Measurements from ENCODE around the gene ARHGEF2. TPM values are rescaled to one million over a fixed set of nuclear protein-coding genes. Genes with fewer than 3 reads are reported as not detected.

Gene ARHGEF2
- total and polyA plus RNA-seq, 9 of the 15 experiments (the other 6 are each of a cell fraction or from before 2014, with no cell fraction given), result 7.1 to 162 (median 62.2) TPM

DNA sequence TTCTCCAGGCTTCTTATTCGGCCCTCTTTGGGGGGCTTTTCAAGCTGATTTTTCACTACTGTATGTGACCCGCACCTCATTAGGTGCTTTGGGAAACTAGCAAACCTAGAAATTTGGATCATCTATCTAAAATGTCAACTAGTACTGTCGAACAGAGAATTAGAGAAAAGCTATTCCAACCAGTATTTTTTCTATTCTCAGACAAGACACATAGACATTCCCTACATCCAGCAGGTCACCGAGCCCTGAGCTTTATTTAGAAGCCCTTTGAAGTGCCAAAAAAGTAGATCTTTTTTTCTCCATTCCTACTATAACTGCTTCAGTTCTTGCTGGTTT, 42.7 kb upstream of the ARHGEF2 start:
- H2AFZ ChIP-seq (ENCODE audit: low read depth, low read length), result peak overlapping the region; percentile 96
- no peak for FAIRE-seq
- intact Hi-C loops (cut with micrococcal nuclease), result no loop called here
- DNase-seq (ENCODE audit: extremely low read depth in 1 of 4, low spot score in 3 of 4), result peak in 1 of 4 experiments; percentile 10
- ATAC-seq, result no peak
- H3K4me1 ChIP-seq (replicated peaks in 1 of 2; ENCODE audit: control insufficient read depth in 2 of 2, insufficient read depth in 2 of 2, low read length in 2 of 2), result peaks cover 10% of the 10 kb centered on the region in 2 experiments; a peak in 4 of 5 replicates
- CTCF ChIA-PET (ENCODE audit: low intra/inter-chr PET ratio), result no interaction called here
- H4K20me1 ChIP-seq (replicated peaks; ENCODE audit: control insufficient read depth, insufficient read depth, low read length), result no peaks in the 10 kb centered on the region
- H3K4me2 ChIP-seq (ENCODE audit: insufficient read depth, low read length), result peak overlapping the region; percentile 89
- peaks cover 26% of the 10 kb centered on the region for H3K79me2 ChIP-seq (ENCODE audit: control insufficient read depth, insufficient read depth, low read length)
- H3K4me3 ChIP-seq, result peak overlapping the region; percentile 72
- peaks cover 34% of the 10 kb centered on the region; the same call in 2 of the 3 replicates for H3K36me3 ChIP-seq (ENCODE audit: control insufficient read depth, insufficient read depth, low read length)
- H3K27me3 ChIP-seq (ENCODE audit: control insufficient read depth in 2 of 2, insufficient read depth in 2 of 2, low read length in 2 of 2), result no peaks in the 10 kb centered on the region
- no peaks in the 10 kb centered on the region for H3K9me3 ChIP-seq (replicated peaks; ENCODE audit: control insufficient read depth, insufficient read depth, low read depth, low read length)
- 5% methylated on average over 4 of the region's 4 CpGs for WGBS (ENCODE audit: insufficient coverage, low coverage, missing lambda C conversion rate)
- TF ChIP-seq GABPA (tag; conservative IDR thresholded peaks at IDR 0.05; ENCODE audit: low read depth) (peak; percentile 81), ZBTB17 (CRISPR knock-in tag; IDR thresholded peaks at IDR 0.05) (no peak)
- H3K9ac ChIP-seq (ENCODE audit: insufficient read depth in 1 of 2, low read depth in 2 of 2, low read length in 2 of 2), result peak overlapping the region; percentile 78 to 93; a peak in 3 of 4 replicates
- POLR2A ChIA-PET, result interaction anchor here (0.6 to 1.6 kb wide), 11 partner anchors 7 to 474 kb away, joined by 3 to 10 read pairs (median 3); partner anchors contain the start of genes GLMP and KHDC4
- no peaks in the 10 kb centered on the region for H3K9me1 ChIP-seq (ENCODE audit: control insufficient read depth, insufficient read depth, low read length)
- in situ Hi-C loops (cut with MboI), result no loop called here
- peak overlapping the region; percentile 47 for H3K27ac ChIP-seq (ENCODE audit: extremely low read depth, low read depth, low read length)
- no TSS peak for BruUV-seq (replicated peaks)

DNA sequence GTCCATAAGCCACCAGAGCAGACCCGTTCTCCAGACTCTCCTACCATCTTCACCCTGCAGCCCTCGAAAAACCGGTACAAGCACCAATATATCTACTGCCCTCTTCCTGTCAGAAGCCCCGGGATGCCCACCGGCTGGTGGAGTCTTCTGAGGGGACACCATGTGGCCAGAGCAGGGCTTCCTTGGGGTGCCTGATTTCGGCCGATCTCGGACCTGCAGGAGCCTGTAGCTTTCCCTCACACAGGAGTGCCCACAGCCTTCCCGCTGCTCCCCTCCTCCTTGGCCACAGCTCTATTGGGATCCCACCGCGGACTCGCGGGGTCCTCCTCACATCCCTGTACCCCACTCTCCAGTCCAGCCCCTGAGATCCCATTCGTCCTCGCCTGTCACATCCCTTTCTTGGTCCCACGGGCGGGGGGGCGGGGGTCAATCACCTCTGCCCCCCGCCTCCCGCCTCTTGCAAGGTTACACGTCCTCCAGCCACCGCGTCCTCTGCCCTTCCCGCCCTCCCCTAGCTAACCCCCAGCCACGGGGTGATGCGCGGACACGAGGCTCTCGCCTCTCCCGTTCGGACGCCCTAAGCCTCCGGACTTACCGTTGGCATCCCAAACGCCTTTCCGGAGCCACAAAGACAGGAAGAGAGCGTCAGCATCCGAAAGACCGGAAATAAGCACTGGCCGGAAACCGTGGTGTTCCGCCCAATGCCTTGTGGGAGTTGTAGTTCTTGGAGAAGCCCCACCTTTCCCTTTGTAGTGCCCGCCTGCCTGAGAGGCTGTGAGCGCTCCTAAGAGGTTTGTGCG, 42.1 kb upstream of the ARHGEF2 start, which contains the start of gene SSR2:
Gene SSR2, minus strand, starts transcription at position 659 of the 800 bp plus-strand sequence. CDS start 784 bp downstream, outside the sequence.
- CTCF ChIA-PET (ENCODE audit: low intra/inter-chr PET ratio), result no interaction called here
- POLR2A ChIA-PET, result interaction anchor here (0.6 to 1.9 kb wide), 14 partner anchors 8 to 558 kb away, joined by 3 to 10 read pairs (median 3); partner anchors contain the start of gene GLMP
- TF ChIP-seq ZNF124 (CRISPR knock-in tag; IDR thresholded peaks at IDR 0.05) (no peak), FOXK1 (CRISPR knock-in tag; IDR thresholded peaks at IDR 0.05; ENCODE audit: borderline replicate concordance) (no peak), TEAD4 (IDR thresholded peaks at IDR 0.05; ENCODE audit: low read length) (no peak), TEAD4 (CRISPR knock-in tag; IDR thresholded peaks at IDR 0.05; ENCODE audit: borderline replicate concordance) (no peak), BRF1 (IDR thresholded peaks at IDR 0.05; ENCODE audit: borderline replicate concordance, extremely low read depth, insufficient read length) (no peak), SRF (CRISPR knock-in tag; IDR thresholded peaks at IDR 0.05) (no peak), ZNF146 (CRISPR knock-in tag; IDR thresholded peaks at IDR 0.05; ENCODE audit: unreplicated experiment) (no peak), ZNF239 (CRISPR knock-in tag; IDR thresholded peaks at IDR 0.05) (no peak), ZFPM2 (CRISPR knock-in tag; IDR thresholded peaks at IDR 0.05) (no peak)
- TF ChIP-seq, protein P1, sequence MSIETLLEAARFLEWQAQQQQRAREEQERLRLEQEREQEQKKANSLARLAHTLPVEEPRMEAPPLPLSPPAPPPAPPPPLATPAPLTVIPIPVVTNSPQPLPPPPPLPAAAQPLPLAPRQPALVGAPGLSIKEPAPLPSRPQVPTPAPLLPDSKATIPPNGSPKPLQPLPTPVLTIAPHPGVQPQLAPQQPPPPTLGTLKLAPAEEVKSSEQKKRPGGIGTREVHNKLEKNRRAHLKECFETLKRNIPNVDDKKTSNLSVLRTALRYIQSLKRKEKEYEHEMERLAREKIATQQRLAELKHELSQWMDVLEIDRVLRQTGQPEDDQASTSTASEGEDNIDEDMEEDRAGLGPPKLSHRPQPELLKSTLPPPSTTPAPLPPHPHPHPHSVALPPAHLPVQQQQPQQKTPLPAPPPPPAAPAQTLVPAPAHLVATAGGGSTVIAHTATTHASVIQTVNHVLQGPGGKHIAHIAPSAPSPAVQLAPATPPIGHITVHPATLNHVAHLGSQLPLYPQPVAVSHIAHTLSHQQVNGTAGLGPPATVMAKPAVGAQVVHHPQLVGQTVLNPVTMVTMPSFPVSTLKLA (conservative IDR thresholded peaks at IDR 0.05), result peak in 1 of 2 experiments; percentile 50; a peak in 2 of 4 replicates

More for the DNA sequence above, 42.1 kb upstream of the ARHGEF2 start, which contains the start of gene SSR2:
- Histone ChIP-seq H4K20me1 (replicated peaks; ENCODE audit: control insufficient read depth, insufficient read depth, low read length) (no peaks in the 10 kb centered on the region), H3K4me1 (replicated peaks in 1 of 2; ENCODE audit: control insufficient read depth in 2 of 2, insufficient read depth in 2 of 2, low read length in 2 of 2) (peaks cover 7 to 8% of the 10 kb centered on the region in 2 experiments; a peak in 4 of 5 replicates), H3K9ac (ENCODE audit: insufficient read depth in 1 of 2, low read depth in 2 of 2, low read length in 2 of 2) (peak within 1 kb of the TSS; percentile 78 to 93), H3K27ac (ENCODE audit: extremely low read depth, low read depth, low read length) (peak within 1 kb of the TSS; percentile 65), H3K9me3 (replicated peaks; ENCODE audit: control insufficient read depth, insufficient read depth, low read depth, low read length) (no peaks in the 10 kb centered on the region), H3K27me3 (ENCODE audit: control insufficient read depth in 2 of 2, insufficient read depth in 2 of 2, low read length in 2 of 2) (no peaks in the 10 kb centered on the region), H3K4me2 (ENCODE audit: insufficient read depth, low read length) (peak within 1 kb of the TSS; percentile 89), H3K36me3 (ENCODE audit: control insufficient read depth, insufficient read depth, low read length) (peaks cover 40% of the 10 kb centered on the region; the same call in 2 of the 3 replicates), H3K9me1 (ENCODE audit: control insufficient read depth, insufficient read depth, low read length) (no peaks in the 10 kb centered on the region), H2AFZ (ENCODE audit: low read depth, low read length) (peak within 1 kb of the TSS; percentile 96), H3K79me2 (ENCODE audit: control insufficient read depth, insufficient read depth, low read length) (peaks cover 26% of the 10 kb centered on the region), H3K4me3 (peak within 1 kb of the TSS; percentile 72)
- WGBS (ENCODE audit: insufficient coverage, low coverage, missing lambda C conversion rate), result 1% methylated on average over 32 of the region's 45 CpGs
- FAIRE-seq (peak; percentile 97), ATAC-seq (peak; percentile 99), DNase-seq (ENCODE audit: extremely low read depth in 1 of 4, low spot score in 3 of 4) (peak; percentile 91 to 96 (median 94))
- BruUV-seq (replicated peaks), result no TSS peak
- in situ Hi-C loops (cut with MboI), result no loop called here
- intact Hi-C loops (cut with micrococcal nuclease), result no loop called here

Measured in K562 (cell line).